Peyer's patch (tissue), 4 donors: ENCODE data around the gene IQSEC3. TPM values are rescaled to one million over a fixed set of nuclear protein-coding genes. Genes with fewer than 3 reads are reported as not detected.

Experiments
- DNase-seq, 3 donors: peaks; one replicate each; pipeline ENCODE4 v3.0.0-alpha.2; 2017 to 2019
- H3K27ac ChIP-seq, 4 donors: fragments of 200-600 bp; sonication (generic); one replicate each; pipeline ENCODE4 v1.5.1; 2016 to 2019
- H3K27me3 ChIP-seq, 2 donors: fragments of 200-600 bp; sonication (generic); one replicate each; pipeline ENCODE4 v1.5.1; 2019
- H3K36me3 ChIP-seq, 3 donors: fragments of 200-600 bp; sonication (generic); one replicate each; pipeline ENCODE4 v1.5.1; 2016 to 2019
- H3K4me1 ChIP-seq, 4 donors: fragments of 200-600 bp; sonication (generic); one replicate each; pipeline ENCODE4 v1.5.1; 2016 to 2019
- H3K4me3 ChIP-seq, 4 donors: fragments of 200-600 bp; sonication (generic); 1 replicate in 3 of 4; 2 replicates in 1 of 4; pipeline ENCODE4 v1.5.1; 2016 to 2019; ENCODE audit warnings: mild to moderate bottlenecking in 1 of 4
- H3K9me3 ChIP-seq, 4 donors: fragments of 200-600 bp; sonication (generic); one replicate each; pipeline ENCODE4 v1.5.1; 2016 to 2019; ENCODE audit warnings: mild to moderate bottlenecking in 1 of 4
- CTCF ChIP-seq, 6 experiments: fragments of 450-650 bp in 4 of 6; fragments of 200-600 bp in 2 of 6; sonication (generic) in 1 of 6; IDR thresholded peaks; one replicate each; pipeline ENCODE4 v1.5.1; 2017 to 2019; ENCODE audit warnings: antibody characterized with exemption in 6 of 6, mild to moderate bottlenecking in 3 of 6, moderate library complexity in 1 of 6
- POLR2A ChIP-seq, 2 donors: fragments of 450-650 bp; IDR thresholded peaks; one replicate each; pipeline ENCODE4 v1.5.1; 2017; ENCODE audit warnings: antibody characterized with exemption in 2 of 2, mild to moderate bottlenecking in 2 of 2, moderate library complexity in 2 of 2
- total RNA-seq, 4 donors: library from RNA; depleted of rRNA; stranded (reverse); fragments of >200 nt; gene quantifications; one replicate each; pipeline ENCODE4 v1.1.0, GENCODE V29; 2016

The IQSEC3 gene
- total RNA-seq, 4 donors from 2014 or later = 0.35 to 3.3 (median 0.58) TPM

GRCh38 chr12:195951-196350 lies 129.4 kb downstream of the IQSEC3 start:
- no peaks in the 10 kb centered on the region for H3K36me3 ChIP-seq
- TF ChIP-seq CTCF (IDR thresholded peaks at IDR 0.05) (no peak), POLR2A (IDR thresholded peaks at IDR 0.05) (no peak)
- no peaks in the 10 kb centered on the region for H3K9me3 ChIP-seq
- H3K27me3 ChIP-seq = no peaks in the 10 kb centered on the region
- H3K4me1 ChIP-seq = no peaks in the 10 kb centered on the region
- no peak overlapping the region for H3K27ac ChIP-seq
- no peak for DNase-seq
- no peak overlapping the region for H3K4me3 ChIP-seq

DNA sequence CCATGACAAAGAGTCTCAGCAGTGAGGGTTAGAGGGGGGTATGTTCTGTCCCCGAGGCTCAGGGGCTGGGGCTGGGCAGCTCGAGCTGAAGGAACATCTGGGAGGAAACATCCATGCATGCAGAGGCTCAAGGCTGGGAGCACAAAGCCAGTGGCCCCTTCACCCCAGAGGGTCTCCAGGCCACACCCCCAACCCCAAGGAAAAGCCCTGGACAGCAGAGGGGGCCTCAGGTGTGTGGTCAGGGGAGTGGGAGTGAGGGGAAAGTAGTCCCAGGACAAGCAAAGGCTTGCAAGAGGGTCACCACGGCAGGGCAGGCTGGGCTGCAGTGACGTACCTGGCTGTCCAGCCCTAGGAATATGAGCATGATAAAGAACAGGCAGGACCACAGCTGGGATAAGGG lies 129.9 kb downstream of the IQSEC3 start:
- Histone ChIP-seq H3K27me3 (no peaks in the 10 kb centered on the region), H3K36me3 (no peaks in the 10 kb centered on the region), H3K27ac (no peak overlapping the region), H3K9me3 (no peaks in the 10 kb centered on the region), H3K4me1 (no peaks in the 10 kb centered on the region), H3K4me3 (no peak overlapping the region)
- TF ChIP-seq POLR2A (IDR thresholded peaks at IDR 0.05) = no peak
- no peak for TF ChIP-seq CTCF (IDR thresholded peaks at IDR 0.05)
- no peak for DNase-seq

DNA sequence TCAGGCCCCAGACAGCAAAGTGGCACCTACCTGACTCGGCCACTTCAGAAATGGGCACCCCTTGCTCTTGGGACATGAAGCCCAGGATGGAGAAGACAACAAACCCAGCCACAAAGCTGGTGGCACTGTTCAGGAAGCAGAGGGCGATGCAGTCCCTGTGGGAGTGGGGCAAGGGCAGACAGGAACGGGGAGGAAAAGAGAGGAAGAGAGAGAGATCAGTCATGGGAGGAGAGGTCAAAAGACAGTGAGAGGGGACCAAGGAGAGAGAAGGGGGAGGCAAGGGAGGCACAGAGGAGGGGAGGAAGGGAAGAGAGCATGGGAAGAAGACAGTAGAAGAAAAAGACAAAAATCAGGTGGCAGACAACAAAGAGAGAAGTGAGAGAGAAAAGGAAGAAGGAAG lies 130.8 kb downstream of the IQSEC3 start:
- no peaks in the 10 kb centered on the region for H3K36me3 ChIP-seq
- H3K27ac ChIP-seq = no peak overlapping the region
- no peak for DNase-seq
- no peak overlapping the region for H3K4me3 ChIP-seq
- TF ChIP-seq CTCF (IDR thresholded peaks at IDR 0.05) = no peak
- no peak for TF ChIP-seq POLR2A (IDR thresholded peaks at IDR 0.05)
- H3K27me3 ChIP-seq = no peaks in the 10 kb centered on the region
- no peaks in the 10 kb centered on the region for H3K4me1 ChIP-seq
- H3K9me3 ChIP-seq = no peaks in the 10 kb centered on the region

DNA sequence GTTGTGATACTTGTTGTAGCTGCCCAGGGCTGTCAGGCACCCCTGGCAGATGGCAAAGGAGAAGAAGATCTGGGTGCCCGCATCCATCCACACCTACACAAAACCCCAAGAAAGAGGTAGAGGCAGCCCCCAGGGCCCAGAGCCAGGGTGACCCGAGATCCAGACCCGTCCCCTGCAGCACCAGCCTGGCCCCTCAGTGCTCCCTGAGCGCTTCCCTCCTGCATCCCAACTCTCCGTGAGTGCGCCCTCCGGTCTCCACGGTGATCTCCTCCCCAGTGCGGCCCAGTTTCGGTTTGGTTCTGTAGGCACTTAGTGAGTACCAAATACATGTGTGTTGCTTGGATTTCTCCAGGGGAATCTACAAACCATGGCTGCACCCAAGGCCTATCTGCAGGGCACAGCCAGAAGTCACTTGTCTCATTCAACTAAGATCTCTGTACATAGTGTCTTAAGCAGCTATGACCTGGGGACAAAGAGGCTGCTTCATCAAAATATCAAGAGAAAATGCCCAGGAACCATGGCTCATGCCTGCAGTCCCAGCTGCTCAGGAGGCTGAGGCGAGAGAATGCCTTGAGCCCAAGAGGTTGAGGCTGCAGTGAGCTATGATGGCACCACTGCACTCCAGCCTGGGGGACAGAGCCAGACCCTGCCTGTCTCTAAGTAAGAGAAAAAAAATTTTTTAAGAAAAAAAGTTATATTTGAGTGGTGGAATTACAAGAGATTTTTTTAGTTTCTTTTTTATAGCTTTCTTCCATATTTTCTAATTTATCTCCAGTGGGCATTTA lies 131.5 kb downstream of the IQSEC3 start:
- H3K4me1 ChIP-seq = no peaks in the 10 kb centered on the region
- no peak for TF ChIP-seq POLR2A (IDR thresholded peaks at IDR 0.05)
- no peak for TF ChIP-seq CTCF (IDR thresholded peaks at IDR 0.05)
- no peak overlapping the region for H3K4me3 ChIP-seq
- no peak for DNase-seq
- no peaks in the 10 kb centered on the region for H3K36me3 ChIP-seq
- H3K27me3 ChIP-seq = no peaks in the 10 kb centered on the region
- no peaks in the 10 kb centered on the region for H3K9me3 ChIP-seq
- no peak overlapping the region for H3K27ac ChIP-seq

DNA sequence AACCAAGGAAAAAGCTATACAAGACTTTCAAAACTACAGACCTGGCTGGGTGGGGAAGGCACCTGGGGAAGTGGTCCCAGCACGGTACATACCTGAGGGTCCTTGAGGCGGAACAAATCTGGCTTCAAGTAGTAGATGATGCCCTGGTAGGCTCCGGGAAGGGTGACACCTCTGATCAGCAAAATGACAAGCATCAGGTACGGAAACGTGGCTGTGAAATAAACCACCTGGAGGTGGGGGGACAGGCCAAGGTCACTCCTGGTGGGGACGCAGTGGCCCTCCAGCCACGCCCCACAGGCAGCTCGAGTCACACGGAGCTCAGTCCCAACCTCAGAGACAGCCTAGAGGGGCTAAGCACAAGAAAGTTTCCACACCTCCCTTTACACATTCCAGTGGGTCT lies 132.1 kb downstream of the IQSEC3 start:
- no peak overlapping the region for H3K27ac ChIP-seq
- no peak for TF ChIP-seq POLR2A (IDR thresholded peaks at IDR 0.05)
- no peak for DNase-seq
- no peaks in the 10 kb centered on the region for H3K9me3 ChIP-seq
- H3K4me3 ChIP-seq = no peak overlapping the region
- H3K36me3 ChIP-seq = no peaks in the 10 kb centered on the region
- H3K27me3 ChIP-seq = no peaks in the 10 kb centered on the region
- H3K4me1 ChIP-seq = no peaks in the 10 kb centered on the region

DNA sequence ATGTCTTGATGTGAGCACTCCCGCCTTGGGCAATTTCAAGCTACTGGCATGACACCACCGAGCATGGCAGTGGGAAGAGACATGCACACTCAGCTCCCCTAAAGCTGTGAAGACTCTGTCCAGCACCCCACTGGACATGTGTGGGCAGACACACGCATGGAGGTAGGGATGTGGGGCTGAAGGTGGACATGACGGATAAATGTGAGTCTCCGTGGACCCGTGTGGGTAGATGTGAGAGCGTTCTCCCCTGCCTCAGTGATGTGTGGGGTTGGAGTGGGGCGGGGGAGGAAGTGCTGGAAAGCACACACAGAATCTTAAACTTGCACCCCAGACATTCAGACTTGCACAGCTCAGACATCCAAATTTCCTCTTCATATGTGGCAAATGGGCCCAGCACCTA lies 134.8 kb downstream of the IQSEC3 start:
- no peaks in the 10 kb centered on the region for H3K36me3 ChIP-seq
- peaks cover 0 to 3% (median 0%) of the 10 kb centered on the region in 4 donors for H3K4me1 ChIP-seq
- no peak for DNase-seq
- H3K27ac ChIP-seq = no peak overlapping the region
- no peak for TF ChIP-seq POLR2A (IDR thresholded peaks at IDR 0.05)
- TF ChIP-seq CTCF (IDR thresholded peaks at IDR 0.05) = no peak
- H3K9me3 ChIP-seq = no peaks in the 10 kb centered on the region
- no peak overlapping the region for H3K4me3 ChIP-seq
- H3K27me3 ChIP-seq = no peaks in the 10 kb centered on the region
